Measurements from ENCODE around the gene NPSR1.

NPSR1 gene

DNA sequence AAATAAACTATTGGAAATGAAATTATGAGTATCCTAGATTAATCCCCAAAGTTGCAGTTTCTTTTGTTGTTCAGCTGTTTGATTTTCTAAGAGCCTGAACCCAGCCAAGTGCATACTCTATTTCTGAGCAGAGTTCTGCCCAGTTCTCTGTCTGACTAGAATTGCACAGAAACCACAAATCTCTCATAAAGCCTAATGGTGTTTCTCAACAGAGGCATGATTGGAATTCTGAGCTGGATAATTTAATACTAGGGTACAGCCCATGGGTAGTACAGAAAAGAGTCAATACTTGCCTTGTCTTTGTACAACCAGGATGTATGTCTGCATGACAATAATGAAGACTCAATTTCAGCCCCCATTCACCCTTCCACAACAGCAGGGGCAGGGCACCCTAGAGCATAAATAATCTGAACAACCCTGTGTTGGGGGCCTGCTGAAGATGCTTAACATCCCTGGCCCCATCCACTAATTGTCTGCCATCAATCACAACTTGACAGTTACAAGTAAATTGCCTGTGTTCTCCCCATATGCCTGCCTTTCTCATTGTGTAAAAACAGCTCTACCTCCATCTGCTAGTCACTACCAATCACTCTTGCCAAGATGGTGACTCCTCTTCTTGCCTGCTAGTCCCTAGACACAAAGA is 114.4 kb downstream of the NPSR1 start (continued):
- no peak for TF ChIP-seq PATZ1 (CRISPR knock-in tag; IDR thresholded peaks at IDR 0.05; ENCODE audit: borderline replicate concordance)
- TF ChIP-seq ZNF8 (CRISPR knock-in tag; IDR thresholded peaks at IDR 0.05): no peak
- TF ChIP-seq ZFP30 (CRISPR knock-in tag; IDR thresholded peaks at IDR 0.05): no peak

DNA sequence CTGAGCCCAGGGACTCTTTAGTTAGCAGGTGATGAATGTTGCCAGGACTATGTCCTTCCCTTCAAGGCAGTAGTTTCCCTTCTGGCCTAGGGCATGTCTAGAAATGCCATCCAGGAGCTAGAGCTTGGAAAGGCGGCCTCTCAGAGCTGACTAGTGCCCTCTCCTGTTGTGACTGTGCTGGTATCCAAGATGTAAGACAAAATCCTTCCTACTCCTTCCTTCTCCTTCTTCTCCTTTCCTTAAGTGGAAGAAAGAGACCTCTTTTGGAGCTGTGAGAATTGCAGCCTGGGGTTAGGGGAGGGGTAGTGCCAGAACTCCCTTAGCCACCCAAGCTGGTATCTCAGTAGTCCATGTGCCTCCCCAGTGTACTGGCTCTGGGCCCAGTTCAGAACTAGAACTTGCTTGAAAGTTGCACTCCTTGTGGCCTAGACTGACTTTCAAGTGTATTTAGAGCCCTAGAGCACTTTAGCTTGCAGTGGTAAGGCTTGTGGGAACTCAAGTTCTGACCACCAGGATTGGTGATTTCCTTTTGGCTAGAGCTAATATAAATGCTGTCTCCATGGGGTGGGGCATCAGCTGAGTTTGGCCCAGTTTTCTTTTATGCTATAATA is 118.8 kb downstream of the NPSR1 start:
- no peak for TF ChIP-seq TCF4 (CRISPR knock-in tag; IDR thresholded peaks at IDR 0.05; ENCODE audit: borderline replicate concordance)
- no peak for TF ChIP-seq ZNF8 (CRISPR knock-in tag; IDR thresholded peaks at IDR 0.05)
- no peak for TF ChIP-seq ZC3H10 (CRISPR knock-in tag; IDR thresholded peaks at IDR 0.05)
- TF ChIP-seq ZFP3 (CRISPR knock-in tag; IDR thresholded peaks at IDR 0.05): no peak
- no peak for TF ChIP-seq OSR1 (CRISPR knock-in tag; IDR thresholded peaks at IDR 0.05)
- no peak for TF ChIP-seq RARB (CRISPR knock-in tag; IDR thresholded peaks at IDR 0.05)
- no peak for ATAC-seq

- TF ChIP-seq GLIS3 (CRISPR knock-in tag; IDR thresholded peaks at IDR 0.05): no peak
- no peak for TF ChIP-seq OSR1 (CRISPR knock-in tag; IDR thresholded peaks at IDR 0.05)
- TF ChIP-seq ZFP30 (CRISPR knock-in tag; IDR thresholded peaks at IDR 0.05): no peak
- TF ChIP-seq TCF4 (CRISPR knock-in tag; IDR thresholded peaks at IDR 0.05; ENCODE audit: borderline replicate concordance): no peak
- TF ChIP-seq ZC3H10 (CRISPR knock-in tag; IDR thresholded peaks at IDR 0.05): no peak
- TF ChIP-seq, protein P1, sequence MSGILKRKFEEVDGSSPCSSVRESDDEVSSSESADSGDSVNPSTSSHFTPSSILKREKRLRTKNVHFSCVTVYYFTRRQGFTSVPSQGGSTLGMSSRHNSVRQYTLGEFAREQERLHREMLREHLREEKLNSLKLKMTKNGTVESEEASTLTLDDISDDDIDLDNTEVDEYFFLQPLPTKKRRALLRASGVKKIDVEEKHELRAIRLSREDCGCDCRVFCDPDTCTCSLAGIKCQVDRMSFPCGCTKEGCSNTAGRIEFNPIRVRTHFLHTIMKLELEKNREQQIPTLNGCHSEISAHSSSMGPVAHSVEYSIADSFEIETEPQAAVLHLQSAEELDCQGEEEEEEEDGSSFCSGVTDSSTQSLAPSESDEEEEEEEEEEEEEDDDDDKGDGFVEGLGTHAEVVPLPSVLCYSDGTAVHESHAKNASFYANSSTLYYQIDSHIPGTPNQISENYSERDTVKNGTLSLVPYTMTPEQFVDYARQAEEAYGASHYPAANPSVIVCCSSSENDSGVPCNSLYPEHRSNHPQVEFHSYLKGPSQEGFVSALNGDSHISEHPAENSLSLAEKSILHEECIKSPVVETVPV (CRISPR knock-in tag; IDR thresholded peaks at IDR 0.05): no peak
- TF ChIP-seq, protein P2, sequence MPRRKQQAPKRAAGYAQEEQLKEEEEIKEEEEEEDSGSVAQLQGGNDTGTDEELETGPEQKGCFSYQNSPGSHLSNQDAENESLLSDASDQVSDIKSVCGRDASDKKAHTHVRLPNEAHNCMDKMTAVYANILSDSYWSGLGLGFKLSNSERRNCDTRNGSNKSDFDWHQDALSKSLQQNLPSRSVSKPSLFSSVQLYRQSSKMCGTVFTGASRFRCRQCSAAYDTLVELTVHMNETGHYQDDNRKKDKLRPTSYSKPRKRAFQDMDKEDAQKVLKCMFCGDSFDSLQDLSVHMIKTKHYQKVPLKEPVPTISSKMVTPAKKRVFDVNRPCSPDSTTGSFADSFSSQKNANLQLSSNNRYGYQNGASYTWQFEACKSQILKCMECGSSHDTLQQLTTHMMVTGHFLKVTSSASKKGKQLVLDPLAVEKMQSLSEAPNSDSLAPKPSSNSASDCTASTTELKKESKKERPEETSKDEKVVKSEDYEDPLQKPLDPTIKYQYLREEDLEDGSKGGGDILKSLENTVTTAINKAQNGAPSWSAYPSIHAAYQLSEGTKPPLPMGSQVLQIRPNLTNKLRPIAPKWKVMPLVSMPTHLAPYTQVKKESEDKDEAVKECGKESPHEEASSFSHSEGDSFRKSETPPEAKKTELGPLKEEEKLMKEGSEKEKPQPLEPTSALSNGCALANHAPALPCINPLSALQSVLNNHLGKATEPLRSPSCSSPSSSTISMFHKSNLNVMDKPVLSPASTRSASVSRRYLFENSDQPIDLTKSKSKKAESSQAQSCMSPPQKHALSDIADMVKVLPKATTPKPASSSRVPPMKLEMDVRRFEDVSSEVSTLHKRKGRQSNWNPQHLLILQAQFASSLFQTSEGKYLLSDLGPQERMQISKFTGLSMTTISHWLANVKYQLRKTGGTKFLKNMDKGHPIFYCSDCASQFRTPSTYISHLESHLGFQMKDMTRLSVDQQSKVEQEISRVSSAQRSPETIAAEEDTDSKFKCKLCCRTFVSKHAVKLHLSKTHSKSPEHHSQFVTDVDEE (CRISPR knock-in tag; IDR thresholded peaks at IDR 0.05): no peak
- no peak for TF ChIP-seq TOX (CRISPR knock-in tag; IDR thresholded peaks at IDR 0.05; ENCODE audit: borderline replicate concordance)
- no peak for TF ChIP-seq SNAI2 (CRISPR knock-in tag; IDR thresholded peaks at IDR 0.05)
- TF ChIP-seq PPARA (CRISPR knock-in tag; IDR thresholded peaks at IDR 0.05; ENCODE audit: borderline replicate concordance): no peak
- TF ChIP-seq, protein P3, sequence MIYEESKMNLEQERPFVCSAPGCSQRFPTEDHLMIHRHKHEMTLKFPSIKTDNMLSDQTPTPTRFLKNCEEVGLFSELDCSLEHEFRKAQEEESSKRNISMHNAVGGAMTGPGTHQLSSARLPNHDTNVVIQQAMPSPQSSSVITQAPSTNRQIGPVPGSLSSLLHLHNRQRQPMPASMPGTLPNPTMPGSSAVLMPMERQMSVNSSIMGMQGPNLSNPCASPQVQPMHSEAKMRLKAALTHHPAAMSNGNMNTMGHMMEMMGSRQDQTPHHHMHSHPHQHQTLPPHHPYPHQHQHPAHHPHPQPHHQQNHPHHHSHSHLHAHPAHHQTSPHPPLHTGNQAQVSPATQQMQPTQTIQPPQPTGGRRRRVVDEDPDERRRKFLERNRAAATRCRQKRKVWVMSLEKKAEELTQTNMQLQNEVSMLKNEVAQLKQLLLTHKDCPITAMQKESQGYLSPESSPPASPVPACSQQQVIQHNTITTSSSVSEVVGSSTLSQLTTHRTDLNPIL (CRISPR knock-in tag; IDR thresholded peaks at IDR 0.05; ENCODE audit: low read depth): no peak
- no peak for TF ChIP-seq ESRRG (CRISPR knock-in tag; IDR thresholded peaks at IDR 0.05)
- no peak for TF ChIP-seq ZFP3 (CRISPR knock-in tag; IDR thresholded peaks at IDR 0.05)
- TF ChIP-seq, protein P4, sequence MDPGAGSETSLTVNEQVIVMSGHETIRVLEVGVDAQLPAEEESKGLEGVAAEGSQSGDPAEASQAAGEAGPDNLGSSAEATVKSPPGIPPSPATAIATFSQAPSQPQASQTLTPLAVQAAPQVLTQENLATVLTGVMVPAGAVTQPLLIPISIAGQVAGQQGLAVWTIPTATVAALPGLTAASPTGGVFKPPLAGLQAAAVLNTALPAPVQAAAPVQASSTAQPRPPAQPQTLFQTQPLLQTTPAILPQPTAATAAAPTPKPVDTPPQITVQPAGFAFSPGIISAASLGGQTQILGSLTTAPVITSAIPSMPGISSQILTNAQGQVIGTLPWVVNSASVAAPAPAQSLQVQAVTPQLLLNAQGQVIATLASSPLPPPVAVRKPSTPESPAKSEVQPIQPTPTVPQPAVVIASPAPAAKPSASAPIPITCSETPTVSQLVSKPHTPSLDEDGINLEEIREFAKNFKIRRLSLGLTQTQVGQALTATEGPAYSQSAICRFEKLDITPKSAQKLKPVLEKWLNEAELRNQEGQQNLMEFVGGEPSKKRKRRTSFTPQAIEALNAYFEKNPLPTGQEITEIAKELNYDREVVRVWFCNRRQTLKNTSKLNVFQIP (CRISPR knock-in tag; IDR thresholded peaks at IDR 0.05; ENCODE audit: borderline replicate concordance, low read depth): no peak
- no peak for TF ChIP-seq ZNF70 (CRISPR knock-in tag; IDR thresholded peaks at IDR 0.05)
- no peak for TF ChIP-seq RARB (CRISPR knock-in tag; IDR thresholded peaks at IDR 0.05)
- no peak for ATAC-seq
Observed at GRCh38 chr7:34780546-34780945, 122.5 kb downstream of the NPSR1 start.

GRCh38 chr7:34787586-34787985 is 129.6 kb downstream of the NPSR1 start:
- ATAC-seq: no peak
- TF ChIP-seq, protein P4 (CRISPR knock-in tag; IDR thresholded peaks at IDR 0.05; ENCODE audit: borderline replicate concordance, low read depth): no peak
- TF ChIP-seq TOX (CRISPR knock-in tag; IDR thresholded peaks at IDR 0.05; ENCODE audit: borderline replicate concordance) (no peak), TCF4 (CRISPR knock-in tag; IDR thresholded peaks at IDR 0.05; ENCODE audit: borderline replicate concordance) (no peak), ARNTL (CRISPR knock-in tag; IDR thresholded peaks at IDR 0.05; ENCODE audit: borderline replicate concordance, low read depth) (no peak), ESRRG (CRISPR knock-in tag; IDR thresholded peaks at IDR 0.05) (no peak), ZFP3 (CRISPR knock-in tag; IDR thresholded peaks at IDR 0.05) (no peak), ZFP30 (CRISPR knock-in tag; IDR thresholded peaks at IDR 0.05) (no peak), BACH2 (CRISPR knock-in tag; IDR thresholded peaks at IDR 0.05; ENCODE audit: borderline replicate concordance) (no peak), GLIS3 (CRISPR knock-in tag; IDR thresholded peaks at IDR 0.05) (no peak), SNAI2 (CRISPR knock-in tag; IDR thresholded peaks at IDR 0.05) (no peak), ZNF565 (CRISPR knock-in tag; conservative IDR thresholded peaks at IDR 0.05; ENCODE audit: low read depth) (no peak), ZC3H10 (CRISPR knock-in tag; IDR thresholded peaks at IDR 0.05) (no peak), PPARA (CRISPR knock-in tag; IDR thresholded peaks at IDR 0.05; ENCODE audit: borderline replicate concordance) (no peak)
- TF ChIP-seq, protein P1 (CRISPR knock-in tag; IDR thresholded peaks at IDR 0.05): no peak

Data from SK-N-SH treated with all-trans-retinoic acid at 6 μM for 48 hours (cell line).